Measurements from ENCODE around the gene GMDS. TPM values are rescaled to one million over a fixed set of nuclear protein-coding genes. Genes with fewer than 3 reads are reported as not detected.

Gene GMDS
- total and polyA plus RNA-seq, 2 experiments from 2014 or later: 6.3 to 17.7 TPM

GRCh38 chr6:1622851-1623768 is 622.3 kb downstream of the GMDS start:
- H3K4me1 ChIP-seq (ENCODE audit: low read depth): peaks cover 12% of the 10 kb centered on the region
- H3K9me3 ChIP-seq (ENCODE audit: low read depth): no peaks in the 10 kb centered on the region
- DNase-seq (ENCODE audit: low read depth in 1 of 2, low spot score in 1 of 2): no peak
- TF ChIP-seq CTCF (IDR thresholded peaks at IDR 0.05; ENCODE audit: low read depth, low read length): no peak
- H3K4me3 ChIP-seq: no peak overlapping the region
- no peaks in the 10 kb centered on the region for H3K36me3 ChIP-seq
- H3K27ac ChIP-seq: no peak overlapping the region
- peaks cover 100% of the 10 kb centered on the region for H3K27me3 ChIP-seq

- Histone ChIP-seq H3K27me3 (peaks cover 100% of the 10 kb centered on the region), H3K4me3 (no peak overlapping the region), H3K4me1 (ENCODE audit: low read depth) (peaks cover 5% of the 10 kb centered on the region), H3K9me3 (ENCODE audit: low read depth) (no peaks in the 10 kb centered on the region), H3K36me3 (no peaks in the 10 kb centered on the region), H3K27ac (no peak overlapping the region)
- DNase-seq (ENCODE audit: low read depth in 1 of 2, low spot score in 1 of 2): no peak
- TF ChIP-seq CTCF (IDR thresholded peaks at IDR 0.05; ENCODE audit: low read depth, low read length): no peak
Observed at GRCh38 chr6:1622220-1622850, 623.1 kb downstream of the GMDS start.

GRCh38 chr6:1621070-1621701 is 624.2 kb downstream of the GMDS start:
- no peak overlapping the region for H3K27ac ChIP-seq
- no peaks in the 10 kb centered on the region for H3K9me3 ChIP-seq (ENCODE audit: low read depth)
- no peak for TF ChIP-seq CTCF (IDR thresholded peaks at IDR 0.05; ENCODE audit: low read depth, low read length)
- no peak for DNase-seq (ENCODE audit: low read depth in 1 of 2, low spot score in 1 of 2)
- H3K27me3 ChIP-seq: peaks cover 100% of the 10 kb centered on the region
- peaks cover 5% of the 10 kb centered on the region for H3K4me1 ChIP-seq (ENCODE audit: low read depth)
- H3K4me3 ChIP-seq: no peak overlapping the region
- H3K36me3 ChIP-seq: no peaks in the 10 kb centered on the region

GRCh38 chr6:1620504-1621069 is 624.8 kb downstream of the GMDS start:
- Histone ChIP-seq H3K9me3 (ENCODE audit: low read depth) (no peaks in the 10 kb centered on the region), H3K36me3 (no peaks in the 10 kb centered on the region), H3K4me3 (no peak overlapping the region), H3K27me3 (peaks cover 100% of the 10 kb centered on the region), H3K4me1 (ENCODE audit: low read depth) (peaks cover 5% of the 10 kb centered on the region), H3K27ac (no peak overlapping the region)
- TF ChIP-seq CTCF (IDR thresholded peaks at IDR 0.05; ENCODE audit: low read depth, low read length): no peak
- no peak for DNase-seq (ENCODE audit: low read depth in 1 of 2, low spot score in 1 of 2)

GRCh38 chr6:1619673-1620503 is 625.5 kb downstream of the GMDS start:
- Histone ChIP-seq H3K4me3 (no peak overlapping the region), H3K27ac (no peak overlapping the region), H3K36me3 (no peaks in the 10 kb centered on the region), H3K27me3 (peaks cover 100% of the 10 kb centered on the region), H3K9me3 (ENCODE audit: low read depth) (no peaks in the 10 kb centered on the region), H3K4me1 (ENCODE audit: low read depth) (peaks cover 5% of the 10 kb centered on the region)
- TF ChIP-seq CTCF (IDR thresholded peaks at IDR 0.05; ENCODE audit: low read depth, low read length): no peak
- DNase-seq (ENCODE audit: low read depth in 1 of 2, low spot score in 1 of 2): no peak
